PFSK-1 (cell line): ENCODE results near the gene HAGH.

Experiments used
- FOXP2 ChIP-seq: optimal IDR thresholded peaks from 2 replicates; pipeline ENCODE3; 2011; ENCODE audit warnings: borderline replicate concordance, control low read depth, inconsistent platforms; ENCODE audit not compliant: insufficient read depth; ENCODE audit errors: extremely low read length, extremely low read depth
- POLR2AphosphoS5 ChIP-seq: IDR thresholded peaks from 2 replicates; pipeline ENCODE4 v1.6.1; 2012; ENCODE audit warnings: low read depth, mild to moderate bottlenecking, control low read depth, low read length, moderate library complexity
- SIN3A ChIP-seq: IDR thresholded peaks from 2 replicates; pipeline ENCODE4 v1.6.1; 2012; ENCODE audit warnings: mild to moderate bottlenecking, low read length, moderate library complexity, borderline replicate concordance; ENCODE audit not compliant: insufficient read depth
- TAF1 ChIP-seq: IDR thresholded peaks from 2 replicates; pipeline ENCODE4 v1.6.1; 2012; ENCODE audit warnings: low read length, control low read depth, borderline replicate concordance; ENCODE audit not compliant: insufficient read depth
- TF ChIP-seq, protein P1 (sequence below), 2 experiments: IDR thresholded peaks; 2 replicates each; pipeline versions ENCODE4 v1.6.1 to v1.8.0; 2011 to 2012; ENCODE audit warnings: low read depth in 2 of 2, low read length in 2 of 2, control low read depth in 1 of 2, inconsistent platforms in 1 of 2, mild to moderate bottlenecking in 1 of 2, moderate library complexity in 1 of 2; ENCODE audit not compliant: insufficient read depth in 1 of 2

HAGH gene

DNA sequence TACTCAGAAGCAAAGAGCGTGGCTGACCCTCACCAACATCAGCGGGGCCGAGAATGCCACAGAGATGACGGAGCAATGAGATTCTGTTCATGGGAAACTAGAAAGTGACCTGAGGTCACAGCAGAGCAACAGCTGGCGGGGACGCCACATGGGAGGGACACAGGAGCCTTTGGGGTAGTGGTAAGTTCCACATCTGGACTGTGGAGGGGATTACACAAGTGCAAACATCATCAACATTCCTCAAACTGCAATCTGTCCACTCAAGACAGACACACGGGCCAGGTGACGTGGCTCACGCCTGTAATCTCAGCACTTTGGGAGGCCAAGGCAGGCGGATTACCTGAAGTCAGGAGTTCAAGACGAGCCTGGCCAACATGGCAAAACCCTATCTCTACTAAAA lies 11.2 kb downstream of the HAGH start:
- TF ChIP-seq POLR2AphosphoS5 (no peak), FOXP2 (no peak), TAF1 (no peak), SIN3A (no peak)
- TF ChIP-seq, protein P1, sequence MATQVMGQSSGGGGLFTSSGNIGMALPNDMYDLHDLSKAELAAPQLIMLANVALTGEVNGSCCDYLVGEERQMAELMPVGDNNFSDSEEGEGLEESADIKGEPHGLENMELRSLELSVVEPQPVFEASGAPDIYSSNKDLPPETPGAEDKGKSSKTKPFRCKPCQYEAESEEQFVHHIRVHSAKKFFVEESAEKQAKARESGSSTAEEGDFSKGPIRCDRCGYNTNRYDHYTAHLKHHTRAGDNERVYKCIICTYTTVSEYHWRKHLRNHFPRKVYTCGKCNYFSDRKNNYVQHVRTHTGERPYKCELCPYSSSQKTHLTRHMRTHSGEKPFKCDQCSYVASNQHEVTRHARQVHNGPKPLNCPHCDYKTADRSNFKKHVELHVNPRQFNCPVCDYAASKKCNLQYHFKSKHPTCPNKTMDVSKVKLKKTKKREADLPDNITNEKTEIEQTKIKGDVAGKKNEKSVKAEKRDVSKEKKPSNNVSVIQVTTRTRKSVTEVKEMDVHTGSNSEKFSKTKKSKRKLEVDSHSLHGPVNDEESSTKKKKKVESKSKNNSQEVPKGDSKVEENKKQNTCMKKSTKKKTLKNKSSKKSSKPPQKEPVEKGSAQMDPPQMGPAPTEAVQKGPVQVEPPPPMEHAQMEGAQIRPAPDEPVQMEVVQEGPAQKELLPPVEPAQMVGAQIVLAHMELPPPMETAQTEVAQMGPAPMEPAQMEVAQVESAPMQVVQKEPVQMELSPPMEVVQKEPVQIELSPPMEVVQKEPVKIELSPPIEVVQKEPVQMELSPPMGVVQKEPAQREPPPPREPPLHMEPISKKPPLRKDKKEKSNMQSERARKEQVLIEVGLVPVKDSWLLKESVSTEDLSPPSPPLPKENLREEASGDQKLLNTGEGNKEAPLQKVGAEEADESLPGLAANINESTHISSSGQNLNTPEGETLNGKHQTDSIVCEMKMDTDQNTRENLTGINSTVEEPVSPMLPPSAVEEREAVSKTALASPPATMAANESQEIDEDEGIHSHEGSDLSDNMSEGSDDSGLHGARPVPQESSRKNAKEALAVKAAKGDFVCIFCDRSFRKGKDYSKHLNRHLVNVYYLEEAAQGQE (IDR thresholded peaks at IDR 0.05; ENCODE audit: insufficient read depth in 1 of 2, low read depth in 2 of 2, low read length in 2 of 2): no peak

DNA sequence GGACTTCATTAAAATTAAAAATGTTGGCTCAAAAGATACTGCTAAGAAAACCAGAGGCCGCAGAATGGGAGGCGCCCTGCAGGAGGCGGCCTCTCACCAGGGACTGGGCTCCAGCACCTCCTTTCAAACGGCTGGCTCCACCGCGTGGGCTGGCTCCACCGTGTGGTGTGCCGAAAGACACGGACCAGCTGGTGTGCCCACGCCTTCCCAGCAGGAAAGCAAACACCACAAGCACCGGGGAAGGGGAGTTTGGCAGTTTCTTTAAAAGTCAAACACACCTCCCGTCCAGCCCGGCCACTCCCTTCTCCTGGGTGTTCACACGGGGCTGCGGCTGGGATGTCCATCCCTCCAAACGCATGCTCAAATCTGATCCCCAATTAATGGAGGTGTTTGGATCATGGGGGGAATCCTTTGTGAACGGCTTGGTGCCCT lies 13.9 kb downstream of the HAGH start:
- TF ChIP-seq POLR2AphosphoS5 (no peak), TAF1 (no peak), SIN3A (no peak), FOXP2 (no peak)
- TF ChIP-seq, protein P1 (IDR thresholded peaks at IDR 0.05; ENCODE audit: insufficient read depth in 1 of 2, low read depth in 2 of 2, low read length in 2 of 2): no peak

DNA sequence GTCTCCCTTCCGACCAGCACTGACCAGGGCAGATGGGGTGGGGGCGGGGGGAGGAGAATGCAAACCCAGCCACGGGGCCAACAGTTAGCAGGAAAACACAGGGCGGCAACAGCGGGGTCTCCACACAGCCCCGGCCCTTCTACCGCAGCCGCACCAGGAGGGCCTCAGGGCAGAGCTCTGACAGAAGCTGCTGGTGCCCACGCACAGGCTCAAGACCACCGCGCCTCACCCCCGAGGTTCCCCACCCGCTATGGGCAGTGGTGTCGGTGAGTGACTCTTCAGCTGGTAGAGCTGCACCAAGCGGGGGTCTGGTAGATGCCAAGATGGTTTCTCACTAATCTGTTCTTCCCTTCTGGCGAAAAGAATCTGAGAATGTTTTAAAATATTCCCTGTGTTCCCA lies 16.1 kb downstream of the HAGH start:
- no peak for TF ChIP-seq SIN3A
- no peak for TF ChIP-seq FOXP2
- no peak for TF ChIP-seq TAF1
- no peak for TF ChIP-seq POLR2AphosphoS5
- TF ChIP-seq, protein P1 (IDR thresholded peaks at IDR 0.05; ENCODE audit: insufficient read depth in 1 of 2, low read depth in 2 of 2, low read length in 2 of 2): no peak

DNA sequence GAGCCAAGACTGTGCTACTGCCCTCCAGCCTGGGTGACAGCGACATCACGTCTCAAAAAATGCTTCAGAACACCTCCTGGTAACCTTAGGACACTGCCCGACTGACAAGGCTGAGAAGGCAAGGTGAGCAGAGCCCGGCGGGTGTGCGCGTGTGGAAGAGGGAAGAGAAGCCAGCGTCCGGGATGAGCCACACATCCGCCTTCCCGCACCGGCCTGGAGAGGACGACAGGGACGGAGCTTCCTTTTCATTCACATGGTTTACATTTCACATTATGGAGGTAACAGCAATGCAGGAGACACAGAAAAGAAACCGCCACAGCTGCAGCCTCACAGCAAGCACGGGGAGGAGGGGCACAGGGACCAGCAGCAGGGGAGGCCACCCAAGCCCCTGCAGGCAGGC lies 16.5 kb downstream of the HAGH start:
- TF ChIP-seq FOXP2 (no peak), SIN3A (no peak), TAF1 (no peak), POLR2AphosphoS5 (no peak)
- TF ChIP-seq, protein P1 (IDR thresholded peaks at IDR 0.05; ENCODE audit: insufficient read depth in 1 of 2, low read depth in 2 of 2, low read length in 2 of 2): no peak
